ENCODE results near the gene NXPH4. TPM values are rescaled to one million over a fixed set of nuclear protein-coding genes. Genes with fewer than 3 reads are reported as not detected.

The NXPH4 gene
- total RNA-seq, 1 donor from 2014 or later: 1.3 TPM

DNA sequence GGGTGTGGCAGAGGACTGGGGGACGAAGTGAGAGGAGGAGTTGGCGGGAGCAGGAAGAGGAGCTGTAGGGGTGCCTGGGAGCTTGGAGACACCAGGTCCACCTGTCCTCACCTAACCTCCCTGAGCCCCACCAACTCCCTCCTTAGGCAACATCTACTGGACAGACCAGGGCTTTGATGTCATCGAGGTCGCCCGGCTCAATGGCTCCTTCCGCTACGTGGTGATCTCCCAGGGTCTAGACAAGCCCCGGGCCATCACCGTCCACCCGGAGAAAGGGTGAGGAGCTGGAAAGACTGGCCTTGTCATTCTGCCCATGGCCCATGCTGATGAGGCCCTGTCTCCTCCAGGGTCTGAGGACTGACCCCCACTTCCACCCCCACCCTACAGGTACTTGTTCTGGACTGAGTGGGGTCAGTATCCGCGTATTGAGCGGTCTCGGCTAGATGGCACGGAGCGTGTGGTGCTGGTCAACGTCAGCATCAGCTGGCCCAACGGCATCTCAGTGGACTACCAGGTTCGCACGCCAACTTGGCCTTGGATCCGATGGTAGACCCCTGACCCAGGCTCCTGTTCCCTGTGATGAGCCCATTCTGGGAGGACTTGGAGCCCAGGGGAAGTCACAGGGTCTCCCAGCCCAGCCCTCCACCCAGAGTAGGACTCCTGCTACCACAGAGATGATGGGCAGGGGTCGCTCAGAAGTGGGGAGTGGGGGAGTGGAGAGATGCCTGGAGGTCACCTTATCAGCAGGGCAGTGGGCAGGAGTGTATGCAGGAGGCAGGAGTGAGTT is 32.5 kb upstream of the NXPH4 start:
- no peak for DNase-seq

DNA sequence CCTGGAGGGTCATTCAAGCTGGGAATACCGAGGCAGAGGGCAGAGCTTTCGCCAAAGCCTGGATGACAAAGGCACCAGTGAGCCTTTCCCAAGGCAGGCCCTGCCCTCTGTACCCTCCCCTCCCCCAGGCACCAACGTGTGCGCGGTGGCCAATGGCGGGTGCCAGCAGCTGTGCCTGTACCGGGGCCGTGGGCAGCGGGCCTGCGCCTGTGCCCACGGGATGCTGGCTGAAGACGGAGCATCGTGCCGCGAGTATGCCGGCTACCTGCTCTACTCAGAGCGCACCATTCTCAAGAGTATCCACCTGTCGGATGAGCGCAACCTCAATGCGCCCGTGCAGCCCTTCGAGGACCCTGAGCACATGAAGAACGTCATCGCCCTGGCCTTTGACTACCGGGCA is 31.2 kb upstream of the NXPH4 start:
- DNase-seq: no peak

DNA sequence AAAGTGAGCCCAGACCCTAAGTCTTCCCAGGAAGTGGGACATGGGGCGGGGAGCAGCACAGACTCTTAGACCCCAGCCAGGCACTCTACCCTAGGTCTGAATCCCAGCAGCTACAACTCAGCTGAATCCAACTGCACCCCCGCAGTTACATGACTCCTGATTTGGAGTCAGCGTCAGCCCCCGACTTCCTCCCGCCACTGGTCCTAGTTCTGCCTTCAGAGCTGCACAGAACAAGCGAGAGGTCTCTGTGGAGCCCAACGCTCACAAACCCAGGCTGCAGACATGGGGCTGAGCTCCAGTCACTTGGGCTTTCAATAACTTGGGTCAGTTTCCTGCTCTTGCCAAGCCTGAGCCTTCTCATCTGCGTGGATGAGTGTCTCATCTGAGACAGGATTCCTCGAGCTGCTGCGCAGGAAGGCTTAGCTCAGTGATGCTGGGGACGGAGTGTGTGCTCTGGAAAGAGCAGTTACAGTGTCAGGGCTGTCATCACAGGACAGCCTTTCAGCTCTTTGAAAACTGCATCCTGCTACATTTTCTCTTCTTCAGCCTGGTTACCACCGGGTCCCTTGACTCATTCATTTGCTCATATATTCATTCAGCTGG is 30.6 kb upstream of the NXPH4 start:
- DNase-seq: no peak

DNA sequence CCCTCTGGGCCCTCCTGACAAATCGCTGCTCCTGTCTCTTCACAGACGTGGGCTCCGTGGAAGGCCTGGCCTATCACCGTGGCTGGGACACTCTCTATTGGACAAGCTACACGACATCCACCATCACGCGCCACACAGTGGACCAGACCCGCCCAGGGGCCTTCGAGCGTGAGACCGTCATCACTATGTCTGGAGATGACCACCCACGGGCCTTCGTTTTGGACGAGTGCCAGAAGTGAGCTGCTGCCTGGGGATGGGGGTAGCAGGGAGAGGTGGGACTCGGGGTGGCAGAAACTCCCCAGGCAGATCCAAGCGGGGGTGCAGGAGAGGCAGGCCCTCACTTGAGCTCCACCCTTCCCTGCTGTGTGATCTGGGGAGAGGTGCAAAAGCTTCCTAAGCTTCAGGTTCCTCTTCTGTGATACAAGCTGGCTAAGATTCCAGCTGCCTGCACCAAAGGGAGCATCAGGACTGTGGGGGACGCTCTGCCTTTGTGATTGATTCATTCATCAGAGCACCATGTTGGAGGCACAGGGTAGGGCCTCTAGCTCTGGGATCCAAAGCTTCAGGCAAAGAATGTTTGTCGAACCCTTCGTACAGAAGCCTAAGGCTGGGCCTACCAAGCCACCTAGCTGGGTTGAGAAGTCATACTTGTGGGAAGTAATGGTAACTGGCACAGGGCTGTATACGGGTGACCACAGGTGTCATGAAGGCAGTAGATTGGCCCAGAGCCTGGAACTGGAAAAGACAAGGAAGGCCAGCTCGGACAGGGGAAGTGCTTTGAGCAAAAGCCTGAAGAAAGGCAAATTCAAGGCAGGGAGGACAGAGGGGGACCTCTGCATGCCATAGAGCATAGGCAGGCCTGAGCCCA is 29.1 kb upstream of the NXPH4 start:
- no peak for DNase-seq

DNA sequence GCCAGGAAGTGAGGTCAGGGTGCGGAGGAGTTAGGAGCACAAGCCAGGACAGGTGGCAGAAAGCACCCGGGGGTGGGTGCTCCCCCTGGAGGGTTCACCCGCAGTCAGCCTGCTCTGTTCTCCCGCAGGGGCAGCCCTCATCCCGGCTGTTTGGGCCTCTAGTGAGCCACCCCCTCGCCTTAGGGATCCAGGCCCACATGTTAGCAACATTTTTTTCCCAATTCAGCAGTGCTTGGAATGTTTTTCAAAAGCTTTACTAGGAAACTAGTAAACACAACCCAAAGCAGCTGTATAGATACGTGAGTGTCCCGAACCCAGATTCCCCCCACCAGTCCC is 28.5 kb upstream of the NXPH4 start:
- no peak for DNase-seq

DNA sequence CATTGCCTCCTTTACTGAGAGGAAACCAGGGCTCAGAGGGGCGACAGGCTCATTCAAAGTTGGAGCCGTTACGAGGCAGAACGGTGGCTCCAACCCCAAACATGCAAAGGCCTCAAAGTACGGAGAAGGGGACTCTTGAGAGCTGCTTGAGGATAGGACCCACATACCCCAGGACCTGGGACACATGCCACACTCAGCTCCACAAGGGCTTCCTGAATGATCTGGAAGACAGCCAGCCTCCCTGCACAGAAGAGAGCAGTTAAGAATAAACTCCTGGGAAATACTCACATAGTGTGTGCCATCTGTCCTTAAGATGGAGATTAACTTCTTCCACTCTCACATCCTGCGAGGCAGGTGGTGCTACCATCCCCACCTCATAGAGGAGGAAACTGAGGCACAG is 26.6 kb upstream of the NXPH4 start:
- DNase-seq: peak; percentile 51

DNA sequence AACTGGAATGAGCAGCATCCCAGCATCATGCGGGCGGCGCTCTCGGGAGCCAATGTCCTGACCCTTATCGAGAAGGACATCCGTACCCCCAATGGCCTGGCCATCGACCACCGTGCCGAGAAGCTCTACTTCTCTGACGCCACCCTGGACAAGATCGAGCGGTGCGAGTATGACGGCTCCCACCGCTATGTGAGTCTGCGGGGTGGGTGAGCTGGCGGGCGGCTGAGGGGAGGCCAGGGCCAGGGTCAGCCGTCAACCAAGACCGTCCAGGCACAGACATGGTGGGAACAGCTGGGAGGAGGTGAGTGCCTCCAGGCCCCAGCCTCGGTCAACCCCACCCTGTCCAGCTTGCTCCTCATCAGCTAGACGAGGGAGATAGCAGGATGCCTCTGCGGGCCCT is 25.8 kb upstream of the NXPH4 start:
- DNase-seq: no peak

DNA sequence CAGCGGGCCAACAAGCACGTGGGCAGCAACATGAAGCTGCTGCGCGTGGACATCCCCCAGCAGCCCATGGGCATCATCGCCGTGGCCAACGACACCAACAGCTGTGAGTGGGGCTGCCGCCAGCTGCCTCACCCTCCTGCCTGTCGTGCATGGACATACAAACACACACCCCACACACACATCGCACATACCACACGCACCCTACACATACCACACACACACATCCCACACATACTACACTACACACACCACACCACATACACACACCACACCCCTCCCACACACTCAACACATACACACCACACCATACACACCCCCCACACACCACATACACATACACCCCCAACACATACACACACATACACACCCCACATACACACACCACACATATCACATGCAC is 25.2 kb upstream of the NXPH4 start:
- DNase-seq: peak; percentile 40

DNA sequence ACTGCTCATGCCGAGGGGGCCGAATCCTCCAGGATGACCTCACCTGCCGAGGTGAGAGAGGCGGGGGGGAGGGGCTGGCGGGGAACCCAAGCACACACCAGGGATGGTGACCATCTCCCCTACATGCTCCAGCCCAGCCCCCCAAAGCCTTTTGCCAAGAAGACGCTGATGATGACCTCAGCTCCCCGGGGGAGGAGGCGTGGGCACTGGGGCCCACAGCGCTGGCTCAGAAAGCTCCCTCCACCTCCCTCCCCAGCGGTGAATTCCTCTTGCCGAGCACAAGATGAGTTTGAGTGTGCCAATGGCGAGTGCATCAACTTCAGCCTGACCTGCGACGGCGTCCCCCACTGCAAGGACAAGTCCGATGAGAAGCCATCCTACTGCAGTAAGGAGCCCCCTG is 23.7 kb upstream of the NXPH4 start:
- DNase-seq: no peak

DNA sequence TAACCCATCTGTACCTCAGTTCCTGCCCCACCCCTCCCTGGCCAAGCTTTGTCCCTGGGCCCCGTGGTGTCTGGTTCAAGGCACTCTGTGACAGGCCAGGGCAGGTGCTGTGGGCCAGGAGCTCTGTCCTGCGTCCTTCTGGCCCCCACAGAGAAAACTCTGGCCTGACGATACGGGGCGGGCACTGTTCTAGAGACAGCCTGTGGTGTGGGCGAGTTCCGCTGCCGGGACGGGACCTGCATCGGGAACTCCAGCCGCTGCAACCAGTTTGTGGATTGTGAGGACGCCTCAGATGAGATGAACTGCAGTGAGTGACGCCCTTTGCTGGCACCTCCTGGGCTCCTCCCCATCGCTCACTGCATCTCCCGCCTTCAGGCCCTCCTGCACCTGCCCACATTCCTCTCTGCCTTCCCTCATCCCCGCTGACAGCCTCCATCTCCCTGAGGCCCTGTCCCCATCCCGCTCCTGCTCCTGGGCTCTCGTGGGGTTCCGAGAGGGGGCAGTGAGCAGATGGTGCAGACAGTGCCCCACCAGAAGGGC is 22.8 kb upstream of the NXPH4 start:
- DNase-seq: peak; percentile 23

DNA sequence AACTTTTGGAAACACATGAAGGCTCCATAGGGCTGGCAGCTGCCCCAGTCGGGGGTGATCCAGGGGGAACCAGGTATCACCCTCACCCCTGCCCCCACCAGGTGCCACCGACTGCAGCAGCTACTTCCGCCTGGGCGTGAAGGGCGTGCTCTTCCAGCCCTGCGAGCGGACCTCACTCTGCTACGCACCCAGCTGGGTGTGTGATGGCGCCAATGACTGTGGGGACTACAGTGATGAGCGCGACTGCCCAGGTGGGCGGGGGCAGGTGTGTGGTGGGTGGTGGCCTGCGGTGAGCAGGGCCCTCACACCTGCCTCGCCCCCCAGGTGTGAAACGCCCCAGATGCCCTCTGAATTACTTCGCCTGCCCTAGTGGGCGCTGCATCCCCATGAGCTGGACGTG is 22.3 kb upstream of the NXPH4 start:
- no peak for DNase-seq

DNA sequence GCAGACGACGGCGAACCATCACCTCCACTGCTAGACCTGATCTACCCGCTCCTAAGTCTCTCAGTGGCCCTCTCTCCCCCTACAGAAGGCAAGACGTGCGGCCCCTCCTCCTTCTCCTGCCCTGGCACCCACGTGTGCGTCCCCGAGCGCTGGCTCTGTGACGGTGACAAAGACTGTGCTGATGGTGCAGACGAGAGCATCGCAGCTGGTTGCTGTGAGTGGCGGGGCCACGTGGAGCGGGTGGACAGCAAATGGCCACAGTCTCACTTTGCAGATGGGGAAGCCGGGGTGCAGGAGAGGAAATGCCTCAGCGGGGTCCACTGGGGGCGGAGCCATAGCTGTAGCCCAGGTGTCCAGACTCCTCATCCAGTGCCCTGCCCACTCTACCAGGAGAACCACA is 21.4 kb upstream of the NXPH4 start:
- no peak for DNase-seq

DNA sequence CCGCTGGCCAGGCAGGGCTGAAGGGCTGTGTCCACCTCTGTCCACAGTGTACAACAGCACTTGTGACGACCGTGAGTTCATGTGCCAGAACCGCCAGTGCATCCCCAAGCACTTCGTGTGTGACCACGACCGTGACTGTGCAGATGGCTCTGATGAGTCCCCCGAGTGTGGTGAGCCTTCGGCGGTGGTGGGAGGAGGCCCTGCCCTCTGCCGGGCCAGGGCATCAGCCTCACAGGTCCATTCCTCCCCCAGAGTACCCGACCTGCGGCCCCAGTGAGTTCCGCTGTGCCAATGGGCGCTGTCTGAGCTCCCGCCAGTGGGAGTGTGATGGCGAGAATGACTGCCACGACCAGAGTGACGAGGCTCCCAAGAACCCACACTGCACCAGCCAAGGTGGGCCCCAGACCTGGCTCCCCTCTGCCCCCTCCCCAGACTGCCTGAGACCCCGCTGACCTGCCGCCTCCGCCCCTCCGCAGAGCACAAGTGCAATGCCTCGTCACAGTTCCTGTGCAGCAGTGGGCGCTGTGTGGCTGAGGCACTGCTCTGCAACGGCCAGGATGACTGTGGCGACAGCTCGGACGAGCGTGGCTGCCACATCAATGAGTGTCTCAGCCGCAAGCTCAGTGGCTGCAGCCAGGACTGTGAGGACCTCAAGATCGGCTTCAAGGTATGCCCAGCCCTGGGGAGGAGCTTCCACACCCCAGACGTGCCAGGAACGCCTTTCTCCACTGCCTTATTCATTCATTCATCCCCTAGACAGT is 20.8 kb upstream of the NXPH4 start:
- no peak for DNase-seq

DNA sequence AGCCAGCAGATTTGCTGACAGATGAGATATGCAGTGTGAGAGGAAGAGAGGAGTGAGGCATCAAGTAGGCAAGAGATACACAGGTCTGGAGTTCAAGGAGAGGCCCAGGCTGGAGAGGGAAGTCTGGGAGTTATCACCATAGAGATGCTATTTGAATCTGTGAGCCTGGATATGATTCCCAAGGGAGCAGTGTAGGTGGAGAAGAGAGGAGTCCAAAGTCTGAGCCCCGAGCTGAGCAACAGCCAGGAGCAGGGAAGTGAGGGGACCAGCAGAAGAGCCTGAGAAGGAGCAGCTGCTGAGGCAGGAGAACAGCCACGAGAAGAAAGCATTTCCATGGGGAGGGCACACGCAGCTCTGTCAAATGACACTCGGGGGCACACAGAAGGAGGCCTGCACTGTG is 20.2 kb upstream of the NXPH4 start:
- no peak for DNase-seq

DNA sequence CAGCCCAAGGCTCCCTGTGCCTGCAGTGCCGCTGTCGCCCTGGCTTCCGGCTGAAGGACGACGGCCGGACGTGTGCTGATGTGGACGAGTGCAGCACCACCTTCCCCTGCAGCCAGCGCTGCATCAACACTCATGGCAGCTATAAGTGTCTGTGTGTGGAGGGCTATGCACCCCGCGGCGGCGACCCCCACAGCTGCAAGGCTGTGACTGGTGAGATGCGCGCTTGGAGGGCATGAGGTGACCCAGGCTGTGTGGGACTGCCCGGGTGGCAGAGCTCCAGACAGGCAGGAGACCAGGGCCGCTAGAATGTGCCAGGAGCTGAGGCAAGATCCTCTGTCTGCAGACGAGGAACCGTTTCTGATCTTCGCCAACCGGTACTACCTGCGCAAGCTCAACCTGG is 19.6 kb upstream of the NXPH4 start:
- DNase-seq: no peak

DNA sequence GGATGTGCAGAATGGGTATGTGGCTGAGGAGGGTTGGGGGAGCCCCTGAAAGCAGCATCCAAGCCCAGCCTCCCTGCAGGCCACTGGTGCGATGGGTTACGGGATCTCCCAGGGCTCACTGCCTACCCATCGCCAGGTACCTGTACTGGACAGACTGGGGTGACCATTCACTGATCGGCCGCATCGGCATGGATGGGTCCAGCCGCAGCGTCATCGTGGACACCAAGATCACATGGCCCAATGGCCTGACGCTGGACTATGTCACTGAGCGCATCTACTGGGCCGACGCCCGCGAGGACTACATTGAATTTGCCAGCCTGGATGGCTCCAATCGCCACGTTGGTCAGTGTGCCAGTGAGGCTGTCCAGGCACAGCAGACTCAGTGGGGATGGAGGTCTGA is 18.3 kb upstream of the NXPH4 start:
- no peak for DNase-seq

DNA sequence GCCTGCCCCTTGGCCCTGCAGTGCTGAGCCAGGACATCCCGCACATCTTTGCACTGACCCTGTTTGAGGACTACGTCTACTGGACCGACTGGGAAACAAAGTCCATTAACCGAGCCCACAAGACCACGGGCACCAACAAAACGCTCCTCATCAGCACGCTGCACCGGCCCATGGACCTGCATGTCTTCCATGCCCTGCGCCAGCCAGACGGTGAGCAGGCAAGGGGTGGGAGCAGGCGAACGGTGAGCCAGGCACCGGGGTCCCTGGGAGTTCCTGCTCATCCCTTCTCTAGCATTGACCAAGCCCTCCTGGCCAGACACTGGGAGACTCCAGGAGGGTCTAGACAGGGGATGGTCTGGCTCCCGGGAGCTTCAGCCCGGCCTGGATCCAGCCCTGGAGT is 17.4 kb upstream of the NXPH4 start:
- DNase-seq: no peak

DNA sequence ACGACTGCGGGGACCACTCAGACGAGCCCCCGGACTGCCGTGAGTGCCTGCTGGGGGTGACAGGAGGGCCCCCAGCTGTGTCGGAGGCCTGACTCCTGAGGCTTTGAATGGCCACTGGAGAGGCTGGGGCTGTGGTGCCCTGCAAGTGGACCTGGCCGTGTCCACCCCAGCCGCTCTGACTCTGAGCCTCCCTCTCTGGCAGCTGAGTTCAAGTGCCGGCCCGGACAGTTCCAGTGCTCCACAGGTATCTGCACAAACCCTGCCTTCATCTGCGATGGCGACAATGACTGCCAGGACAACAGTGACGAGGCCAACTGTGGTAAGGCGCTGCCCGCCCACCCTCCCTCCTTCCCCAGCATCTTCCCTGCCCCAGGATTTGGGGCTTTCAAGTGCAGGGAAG is 16.1 kb upstream of the NXPH4 start:
- DNase-seq: no peak

DNA sequence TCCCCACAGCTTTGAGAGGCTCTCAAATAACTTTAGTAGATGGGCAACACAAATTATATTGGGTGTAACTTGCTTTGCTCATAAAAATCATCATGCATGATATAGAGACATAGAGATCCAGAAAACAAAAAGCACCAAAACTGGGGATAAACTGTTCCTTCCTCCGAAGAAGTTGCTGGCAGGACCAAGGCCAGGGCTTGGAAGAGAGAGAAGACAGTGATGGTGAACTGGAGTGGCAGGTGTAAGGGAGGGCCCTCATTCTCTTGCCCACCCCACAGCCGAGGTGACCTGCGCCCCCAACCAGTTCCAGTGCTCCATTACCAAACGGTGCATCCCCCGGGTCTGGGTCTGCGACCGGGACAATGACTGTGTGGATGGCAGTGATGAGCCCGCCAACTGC is 15.4 kb upstream of the NXPH4 start:
- DNase-seq: no peak

DNA sequence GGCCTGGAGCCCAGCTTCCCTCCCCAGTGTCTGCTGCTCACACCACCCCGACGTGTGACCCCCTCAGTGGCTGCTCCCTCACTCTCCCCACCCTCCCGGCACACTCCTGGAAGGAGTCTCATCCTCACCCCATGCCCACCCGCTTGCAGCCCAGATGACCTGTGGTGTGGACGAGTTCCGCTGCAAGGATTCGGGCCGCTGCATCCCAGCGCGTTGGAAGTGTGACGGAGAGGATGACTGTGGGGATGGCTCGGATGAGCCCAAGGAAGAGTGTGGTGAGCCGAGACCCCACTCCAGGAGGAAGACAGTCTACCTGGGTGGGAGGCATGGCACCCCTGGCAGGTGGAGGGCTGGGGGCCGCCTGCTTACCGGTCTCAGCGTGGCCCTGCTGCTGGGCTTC is 15.0 kb upstream of the NXPH4 start:
- no peak for DNase-seq

DNA sequence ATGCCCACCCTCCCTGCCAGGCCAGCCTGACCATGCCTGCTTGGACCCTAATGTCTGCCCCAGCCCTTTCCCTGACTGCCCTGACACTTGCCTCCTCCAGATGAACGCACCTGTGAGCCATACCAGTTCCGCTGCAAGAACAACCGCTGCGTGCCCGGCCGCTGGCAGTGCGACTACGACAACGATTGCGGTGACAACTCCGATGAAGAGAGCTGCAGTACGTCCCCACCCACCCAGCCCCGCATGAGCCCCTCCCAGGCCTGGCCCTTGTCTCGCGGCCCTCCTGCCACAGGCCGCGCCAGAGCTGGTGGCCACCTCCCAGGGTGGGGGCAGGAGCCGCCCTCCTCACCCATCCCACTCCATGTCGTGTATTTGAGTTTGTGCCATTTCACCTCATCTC is 14.3 kb upstream of the NXPH4 start:
- no peak for DNase-seq

DNA sequence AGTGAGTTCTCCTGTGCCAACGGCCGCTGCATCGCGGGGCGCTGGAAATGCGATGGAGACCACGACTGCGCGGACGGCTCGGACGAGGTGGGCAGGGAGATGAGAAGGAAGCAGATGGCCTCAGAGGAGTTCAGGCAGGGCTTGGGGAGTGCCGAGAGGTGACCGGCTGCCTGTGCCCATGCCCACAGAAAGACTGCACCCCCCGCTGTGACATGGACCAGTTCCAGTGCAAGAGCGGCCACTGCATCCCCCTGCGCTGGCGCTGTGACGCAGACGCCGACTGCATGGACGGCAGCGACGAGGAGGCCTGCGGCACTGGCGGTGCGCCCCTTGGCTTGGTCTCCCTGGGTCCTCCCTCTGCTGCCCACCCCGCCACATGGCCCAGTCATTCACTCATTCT is 13.4 kb upstream of the NXPH4 start:
- DNase-seq: no peak

DNA sequence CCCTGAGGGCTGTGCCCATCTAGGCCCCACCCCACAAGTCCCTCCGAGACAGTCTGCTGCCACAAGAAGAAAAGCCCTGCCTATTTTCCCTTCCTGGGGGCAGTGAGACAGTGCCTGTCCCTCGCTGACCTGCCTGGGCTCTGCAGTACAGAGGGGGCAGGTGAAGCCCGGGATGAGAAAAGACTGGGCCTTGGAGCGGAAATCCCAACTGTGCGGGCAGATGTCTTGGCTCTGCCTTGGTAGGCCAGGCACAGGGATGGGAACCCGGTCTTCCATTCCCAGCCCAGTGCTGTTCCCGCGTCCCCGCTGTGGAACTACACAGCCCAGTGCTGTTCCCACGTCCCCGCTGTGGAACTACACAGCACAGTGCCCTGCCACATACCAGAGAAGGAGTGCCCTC is 12.8 kb upstream of the NXPH4 start:
- no peak for DNase-seq
